GM10266 (cell line): ENCODE measurements around the gene CFAP251.

Experiments
- DNase-seq: peaks from one replicate; pipeline ENCODE4 v3.0.0; 2012; ENCODE audit errors: extremely low spot score
- CTCF ChIP-seq: IDR thresholded peaks from 2 replicates; pipeline ENCODE4 v1.5.1; 2012; ENCODE audit warnings: mild to moderate bottlenecking, low read depth; ENCODE audit not compliant: control insufficient read depth, insufficient read depth; ENCODE audit errors: missing control alignments

The CFAP251 gene

GRCh38 chr12:121894633-121895032 is 23.8 kb upstream of the CFAP251 start:
- no peak for DNase-seq
- no peak for TF ChIP-seq CTCF

GRCh38 chr12:121898287-121898686 is 20.1 kb upstream of the CFAP251 start:
- DNase-seq = no peak
- TF ChIP-seq CTCF = no peak

- DNase-seq = no peak
- no peak for TF ChIP-seq CTCF
These were observed 18.8 kb upstream of the CFAP251 start for GRCh38 chr12:121899590-121899989.

GRCh38 chr12:121903202-121903601 is 15.2 kb upstream of the CFAP251 start:
- no peak for TF ChIP-seq CTCF
- no peak for DNase-seq

GRCh38 chr12:121905746-121906145 is 12.6 kb upstream of the CFAP251 start:
- no peak for TF ChIP-seq CTCF
- DNase-seq = no peak

GRCh38 chr12:121908702-121909101 is 9.7 kb upstream of the CFAP251 start:
- DNase-seq = no peak
- no peak for TF ChIP-seq CTCF

GRCh38 chr12:121911824-121912585 is 6.4 kb upstream of the CFAP251 start:
- no peak for DNase-seq
- no peak for TF ChIP-seq CTCF
